SK-N-SH (cell line): ENCODE results near the gene PGBD2.

Source experiments
- CTCF ChIP-seq: fragments of 200-600 bp; sonication (generic); IDR thresholded peaks from 2 replicates; pipeline ENCODE4 v1.6.1; 2017; ENCODE audit warnings: antibody characterized with exemption, mild to moderate bottlenecking, moderate library complexity
- FOXM1 ChIP-seq: IDR thresholded peaks from 2 replicates; pipeline ENCODE4 v1.4.0; 2012; ENCODE audit warnings: low read depth, mild to moderate bottlenecking
- JUND ChIP-seq: IDR thresholded peaks from 2 replicates; pipeline ENCODE4 v1.4.0; 2012
- POLR2AphosphoS5 ChIP-seq: IDR thresholded peaks from 2 replicates; pipeline ENCODE4 v1.6.1; 2012; ENCODE audit warnings: low read depth, low read length
- RAD21 ChIP-seq: IDR thresholded peaks from 2 replicates; pipeline ENCODE4 v1.6.1; 2012; ENCODE audit warnings: mild to moderate bottlenecking, low read length
- SIN3A ChIP-seq: IDR thresholded peaks from 2 replicates; pipeline ENCODE4 v1.6.1; 2012; ENCODE audit warnings: low read depth, mild to moderate bottlenecking, low read length, moderate library complexity, borderline replicate concordance
- SMC3 ChIP-seq: IDR thresholded peaks from 2 replicates; pipeline ENCODE4 v1.6.1; 2012; ENCODE audit warnings: low read depth, low read length, improper control_type of control experiment
- TCF12 ChIP-seq: IDR thresholded peaks from 2 replicates; pipeline ENCODE4 v1.4.0; 2012
- TEAD4 ChIP-seq: IDR thresholded peaks from 2 replicates; pipeline ENCODE4 v1.4.0; 2012; ENCODE audit warnings: mild to moderate bottlenecking, borderline replicate concordance; ENCODE audit not compliant: insufficient read depth
- ZBTB33 ChIP-seq: IDR thresholded peaks from 2 replicates; pipeline ENCODE4 v1.4.0; 2012; ENCODE audit warnings: low read depth, borderline replicate concordance
- TF ChIP-seq, protein P1 (sequence below): IDR thresholded peaks from 2 replicates; pipeline ENCODE4 v1.4.0; 2012; ENCODE audit warnings: low read depth
- TF ChIP-seq, protein P2 (sequence below): IDR thresholded peaks from 2 replicates; pipeline ENCODE4 v1.6.1; 2012; ENCODE audit warnings: mild to moderate bottlenecking, low read depth, low read length, moderate library complexity

- TF ChIP-seq TCF12 (no peak), CTCF (no peak), POLR2AphosphoS5 (no peak), RAD21 (no peak), FOXM1 (no peak), SMC3 (no peak), JUND (no peak), ZBTB33 (no peak), SIN3A (no peak), TEAD4 (no peak)
- TF ChIP-seq, protein P1, sequence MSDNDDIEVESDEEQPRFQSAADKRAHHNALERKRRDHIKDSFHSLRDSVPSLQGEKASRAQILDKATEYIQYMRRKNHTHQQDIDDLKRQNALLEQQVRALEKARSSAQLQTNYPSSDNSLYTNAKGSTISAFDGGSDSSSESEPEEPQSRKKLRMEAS: no peak
- TF ChIP-seq, protein P2, sequence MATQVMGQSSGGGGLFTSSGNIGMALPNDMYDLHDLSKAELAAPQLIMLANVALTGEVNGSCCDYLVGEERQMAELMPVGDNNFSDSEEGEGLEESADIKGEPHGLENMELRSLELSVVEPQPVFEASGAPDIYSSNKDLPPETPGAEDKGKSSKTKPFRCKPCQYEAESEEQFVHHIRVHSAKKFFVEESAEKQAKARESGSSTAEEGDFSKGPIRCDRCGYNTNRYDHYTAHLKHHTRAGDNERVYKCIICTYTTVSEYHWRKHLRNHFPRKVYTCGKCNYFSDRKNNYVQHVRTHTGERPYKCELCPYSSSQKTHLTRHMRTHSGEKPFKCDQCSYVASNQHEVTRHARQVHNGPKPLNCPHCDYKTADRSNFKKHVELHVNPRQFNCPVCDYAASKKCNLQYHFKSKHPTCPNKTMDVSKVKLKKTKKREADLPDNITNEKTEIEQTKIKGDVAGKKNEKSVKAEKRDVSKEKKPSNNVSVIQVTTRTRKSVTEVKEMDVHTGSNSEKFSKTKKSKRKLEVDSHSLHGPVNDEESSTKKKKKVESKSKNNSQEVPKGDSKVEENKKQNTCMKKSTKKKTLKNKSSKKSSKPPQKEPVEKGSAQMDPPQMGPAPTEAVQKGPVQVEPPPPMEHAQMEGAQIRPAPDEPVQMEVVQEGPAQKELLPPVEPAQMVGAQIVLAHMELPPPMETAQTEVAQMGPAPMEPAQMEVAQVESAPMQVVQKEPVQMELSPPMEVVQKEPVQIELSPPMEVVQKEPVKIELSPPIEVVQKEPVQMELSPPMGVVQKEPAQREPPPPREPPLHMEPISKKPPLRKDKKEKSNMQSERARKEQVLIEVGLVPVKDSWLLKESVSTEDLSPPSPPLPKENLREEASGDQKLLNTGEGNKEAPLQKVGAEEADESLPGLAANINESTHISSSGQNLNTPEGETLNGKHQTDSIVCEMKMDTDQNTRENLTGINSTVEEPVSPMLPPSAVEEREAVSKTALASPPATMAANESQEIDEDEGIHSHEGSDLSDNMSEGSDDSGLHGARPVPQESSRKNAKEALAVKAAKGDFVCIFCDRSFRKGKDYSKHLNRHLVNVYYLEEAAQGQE: no peak
Measured at GRCh38 chr1:248904437-248905216, 1.4 kb upstream of the PGBD2 start.
